SK-N-SH (cell line): Measurements from ENCODE around the gene ELF5. TPM values are rescaled to one million over a fixed set of nuclear protein-coding genes. Genes with fewer than 3 reads are reported as not detected.

ENCODE experiments used
- CTCF ChIA-PET: fragments of 300-600, 350-600 bp; formaldehyde crosslinking; extraction: SDS; loops from one replicate; lab custom pipeline; 2021; lab: Yijun Ruan, JAX
- POLR2A ChIA-PET: fragments of 350-600 bp; sonication (Branson Sonifier 250); formaldehyde crosslinking; extraction: SDS; loops from one replicate; lab custom pipeline; 2020; ENCODE audit warnings: antibody characterized with exemption, inconsistent platforms; lab: Yijun Ruan, JAX
- DNase-seq: peaks from one replicate; pipeline ENCODE4 v3.0.0; 2012
- H2AFZ ChIP-seq: fragments of 200-600 bp; sonication (generic); 2 replicates; pipeline ENCODE4 v1.8.1; 2016; ENCODE audit warnings: antibody characterized with exemption, mild to moderate bottlenecking, low read depth
- H3F3A ChIP-seq: fragments of 200-600 bp; sonication (generic); replicated peaks from 2 replicates; pipeline ENCODE3; 2016; ENCODE audit warnings: antibody characterized with exemption, mild to moderate bottlenecking; ENCODE audit not compliant: insufficient read depth
- H3K27ac ChIP-seq, 2 experiments: fragments of 200-500 bp in 1 of 2; fragments of 200-600 bp in 1 of 2; sonication (Bioruptor generic) in 1 of 2; sonication (generic), shearing (Covaris generic) in 1 of 2; 2 replicates each; pipeline versions ENCODE4 v1.5.1 to v1.6.1; 2014 to 2016; ENCODE audit warnings: low read depth in 2 of 2, inconsistent platforms in 1 of 2, low read length in 1 of 2, mild to moderate bottlenecking in 1 of 2, mixed read lengths in 1 of 2
- H3K27me3 ChIP-seq: fragments of 200-600 bp; sonication (generic), shearing (Covaris generic); 2 replicates; pipeline ENCODE4 v1.6.1; 2016; ENCODE audit warnings: mixed run types; ENCODE audit not compliant: insufficient read depth
- H3K36me3 ChIP-seq, 2 experiments: fragments of 200-500 bp in 1 of 2; fragments of 200-600 bp in 1 of 2; sonication (Bioruptor generic) in 1 of 2; sonication (generic) in 1 of 2; replicated peaks in 1 of 2; 2 replicates each; pipeline versions ENCODE3 to v1.5.1; 2014 to 2016; ENCODE audit warnings: low read length in 1 of 2, mild to moderate bottlenecking in 1 of 2; ENCODE audit not compliant: insufficient read depth in 2 of 2, control insufficient read depth in 1 of 2
- H3K4me1 ChIP-seq, 2 experiments: fragments of 200-500 bp in 1 of 2; fragments of 200-600 bp in 1 of 2; sonication (Bioruptor generic) in 1 of 2; sonication (generic), shearing (Covaris generic) in 1 of 2; 2 replicates each; pipeline versions ENCODE4 v1.5.1 to v1.6.1; 2014 to 2016; ENCODE audit warnings: low read depth in 1 of 2, low read length in 1 of 2, mixed run types in 1 of 2; ENCODE audit not compliant: insufficient read depth in 2 of 2, control insufficient read depth in 1 of 2
- H3K4me2 ChIP-seq: fragments of 200-600 bp; sonication (generic), shearing (Covaris generic); 2 replicates; pipeline ENCODE4 v1.6.1; 2017; ENCODE audit warnings: mixed run types
- H3K4me3 ChIP-seq, 2 experiments: fragments of 200-500 bp in 1 of 2; fragments of 200-600 bp in 1 of 2; sonication (Bioruptor generic) in 1 of 2; sonication (generic), shearing (Covaris generic) in 1 of 2; 2 replicates each; pipeline versions ENCODE4 v1.5.1 to v1.8.1; 2014 to 2016; ENCODE audit warnings: low read depth in 2 of 2, inconsistent platforms in 1 of 2, low read length in 1 of 2, mild to moderate bottlenecking in 1 of 2, mixed read lengths in 1 of 2, moderate library complexity in 1 of 2
- H3K79me2 ChIP-seq: fragments of 200-600 bp; sonication (generic); 2 replicates; pipeline ENCODE4 v1.8.1; 2017; ENCODE audit warnings: mild to moderate bottlenecking; ENCODE audit not compliant: insufficient read depth
- H3K9ac ChIP-seq: fragments of 200-600 bp; sonication (generic); 2 replicates; pipeline ENCODE4 v1.6.1; 2017; ENCODE audit warnings: mixed run types
- H3K9me2 ChIP-seq: fragments of 200-600 bp; sonication (generic); 2 replicates; pipeline ENCODE4 v1.6.1; 2017; ENCODE audit warnings: mixed run types
- H3K9me3 ChIP-seq: fragments of 200-600 bp; sonication (generic); 2 replicates; pipeline ENCODE4 v1.6.1; 2017; ENCODE audit warnings: mixed run types, mild to moderate bottlenecking, moderate library complexity
- H4K20me1 ChIP-seq: fragments of 200-600 bp; sonication (generic); 2 replicates; pipeline ENCODE4 v1.6.1; 2017; ENCODE audit warnings: mild to moderate bottlenecking, mixed run types; ENCODE audit not compliant: insufficient read depth
- CHD2 ChIP-seq: fragments of 150-350 bp; IDR thresholded peaks from 2 replicates; pipeline ENCODE4 v1.6.1; 2018; ENCODE audit warnings: low read length; ENCODE audit not compliant: partially characterized antibody
- ELF1 ChIP-seq: IDR thresholded peaks from 2 replicates; pipeline ENCODE4 v1.4.0; 2012
- EP300 ChIP-seq, 2 experiments: IDR thresholded peaks; 2 replicates each; pipeline versions ENCODE4 v1.4.0 to v1.6.1; 2012; ENCODE audit warnings: borderline replicate concordance in 1 of 2, low read depth in 1 of 2, low read length in 1 of 2
- FOSL2 ChIP-seq: IDR thresholded peaks from 2 replicates; pipeline ENCODE4 v1.4.0; 2012; ENCODE audit warnings: low read depth, mild to moderate bottlenecking, moderate library complexity, borderline replicate concordance
- FOXJ3 ChIP-seq: sonication (generic); formaldehyde crosslinking; IDR thresholded peaks from 2 replicates; pipeline ENCODE4 v1.5.1; 2020; ENCODE audit warnings: mild to moderate bottlenecking, missing genetic modification reagents
- FOXM1 ChIP-seq: IDR thresholded peaks from 2 replicates; pipeline ENCODE4 v1.4.0; 2012; ENCODE audit warnings: low read depth, mild to moderate bottlenecking
- JUND ChIP-seq: IDR thresholded peaks from 2 replicates; pipeline ENCODE4 v1.4.0; 2012
- NRF1 ChIP-seq: IDR thresholded peaks from 2 replicates; pipeline ENCODE4 v1.6.1; 2012; ENCODE audit warnings: low read depth, mild to moderate bottlenecking, low read length
- RCOR1 ChIP-seq: fragments of 150-350 bp; IDR thresholded peaks from 2 replicates; pipeline ENCODE4 v1.6.1; 2017; ENCODE audit warnings: antibody characterized with exemption, low read length
- SIN3A ChIP-seq: IDR thresholded peaks from 2 replicates; pipeline ENCODE4 v1.6.1; 2012; ENCODE audit warnings: low read depth, mild to moderate bottlenecking, low read length, moderate library complexity, borderline replicate concordance
- SMC3 ChIP-seq: IDR thresholded peaks from 2 replicates; pipeline ENCODE4 v1.6.1; 2012; ENCODE audit warnings: low read depth, low read length, improper control_type of control experiment
- TCF12 ChIP-seq: IDR thresholded peaks from 2 replicates; pipeline ENCODE4 v1.4.0; 2012
- YY1 ChIP-seq: IDR thresholded peaks from 2 replicates; pipeline ENCODE4 v1.4.0; 2012; ENCODE audit warnings: low read depth, mild to moderate bottlenecking
- WGBS: methylation state at CpG from one replicate; pipeline ENCODE4 v1.1.6; 2017; ENCODE audit warnings: low lambda C conversion rate; 5-methylcytosine and 5-hydroxymethylcytosine counted together
- polyA plus RNA-seq, 3 experiments: library from polyadenylated mRNA; depleted of rRNA; stranded (reverse); fragments of >200 nt; gene quantifications; 2 replicates each; pipeline ENCODE4 v1.2.3, GENCODE V29; 2012
- TF ChIP-seq, protein P1 (sequence below): IDR thresholded peaks from 2 replicates; pipeline ENCODE4 v1.6.1; 2012; ENCODE audit warnings: mild to moderate bottlenecking, low read depth, low read length, moderate library complexity
- TF ChIP-seq, protein P2 (sequence below): IDR thresholded peaks from 2 replicates; pipeline ENCODE4 v1.4.0; 2012; ENCODE audit warnings: low read depth
- TF ChIP-seq, protein P3 (sequence below): fragments of 150-350 bp; IDR thresholded peaks from 2 replicates; pipeline ENCODE4 v1.6.1; 2017; ENCODE audit warnings: antibody characterized with exemption, low read length, low read depth, borderline replicate concordance

Gene ELF5
- polyA plus RNA-seq, 1 of the 3 experiments (the other 2 are of a cell fraction): not detected

DNA sequence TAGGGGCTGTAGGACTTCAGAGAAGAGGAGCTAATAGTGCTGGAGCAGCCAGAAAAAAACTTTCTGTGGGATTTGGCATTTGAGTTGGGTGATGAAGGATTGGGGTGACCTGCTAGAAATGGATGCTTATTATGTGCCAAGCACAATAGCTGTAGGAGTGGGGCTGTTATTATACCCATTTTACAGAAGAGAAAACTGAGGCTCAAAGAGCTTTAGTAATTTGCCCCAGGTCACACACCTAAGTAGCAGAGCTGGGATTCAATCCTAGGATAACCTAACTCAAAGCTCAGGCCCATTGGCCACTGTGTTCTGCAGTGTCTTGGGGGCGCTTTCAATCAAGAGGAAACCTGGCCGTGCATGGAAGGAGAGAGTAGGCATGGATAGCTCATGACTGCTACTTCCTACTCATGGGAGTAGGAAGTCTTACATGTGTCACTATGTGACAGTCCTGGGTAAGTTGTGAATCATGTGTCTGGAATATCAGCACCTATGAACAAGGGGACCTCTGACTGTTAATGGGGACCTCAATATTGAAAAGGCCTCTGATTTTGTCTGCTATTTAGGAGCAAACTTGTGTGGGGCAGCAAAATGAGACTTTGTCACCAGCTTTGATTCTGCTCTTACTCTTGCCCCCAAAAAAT lies 6.1 kb upstream of the ELF5 start:
- H3K27ac ChIP-seq: no peak overlapping the region
- H3K79me2 ChIP-seq: no peaks in the 10 kb centered on the region
- H3K9ac ChIP-seq: no peak overlapping the region
- no peaks in the 10 kb centered on the region for H3K9me3 ChIP-seq
- TF ChIP-seq, protein P1, sequence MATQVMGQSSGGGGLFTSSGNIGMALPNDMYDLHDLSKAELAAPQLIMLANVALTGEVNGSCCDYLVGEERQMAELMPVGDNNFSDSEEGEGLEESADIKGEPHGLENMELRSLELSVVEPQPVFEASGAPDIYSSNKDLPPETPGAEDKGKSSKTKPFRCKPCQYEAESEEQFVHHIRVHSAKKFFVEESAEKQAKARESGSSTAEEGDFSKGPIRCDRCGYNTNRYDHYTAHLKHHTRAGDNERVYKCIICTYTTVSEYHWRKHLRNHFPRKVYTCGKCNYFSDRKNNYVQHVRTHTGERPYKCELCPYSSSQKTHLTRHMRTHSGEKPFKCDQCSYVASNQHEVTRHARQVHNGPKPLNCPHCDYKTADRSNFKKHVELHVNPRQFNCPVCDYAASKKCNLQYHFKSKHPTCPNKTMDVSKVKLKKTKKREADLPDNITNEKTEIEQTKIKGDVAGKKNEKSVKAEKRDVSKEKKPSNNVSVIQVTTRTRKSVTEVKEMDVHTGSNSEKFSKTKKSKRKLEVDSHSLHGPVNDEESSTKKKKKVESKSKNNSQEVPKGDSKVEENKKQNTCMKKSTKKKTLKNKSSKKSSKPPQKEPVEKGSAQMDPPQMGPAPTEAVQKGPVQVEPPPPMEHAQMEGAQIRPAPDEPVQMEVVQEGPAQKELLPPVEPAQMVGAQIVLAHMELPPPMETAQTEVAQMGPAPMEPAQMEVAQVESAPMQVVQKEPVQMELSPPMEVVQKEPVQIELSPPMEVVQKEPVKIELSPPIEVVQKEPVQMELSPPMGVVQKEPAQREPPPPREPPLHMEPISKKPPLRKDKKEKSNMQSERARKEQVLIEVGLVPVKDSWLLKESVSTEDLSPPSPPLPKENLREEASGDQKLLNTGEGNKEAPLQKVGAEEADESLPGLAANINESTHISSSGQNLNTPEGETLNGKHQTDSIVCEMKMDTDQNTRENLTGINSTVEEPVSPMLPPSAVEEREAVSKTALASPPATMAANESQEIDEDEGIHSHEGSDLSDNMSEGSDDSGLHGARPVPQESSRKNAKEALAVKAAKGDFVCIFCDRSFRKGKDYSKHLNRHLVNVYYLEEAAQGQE: no peak
- TF ChIP-seq JUND (no peak), ELF1 (no peak), FOXJ3 (CRISPR knock-in tag) (no peak), YY1 (no peak), RCOR1 (no peak), EP300 (IDR thresholded peaks at IDR 0.05; ENCODE audit: borderline replicate concordance in 1 of 2, low read depth in 1 of 2, low read length in 1 of 2) (no peak), SIN3A (no peak), NRF1 (no peak), CHD2 (no peak), SMC3 (no peak), TCF12 (no peak), FOSL2 (no peak), FOXM1 (no peak)
- TF ChIP-seq, protein P2, sequence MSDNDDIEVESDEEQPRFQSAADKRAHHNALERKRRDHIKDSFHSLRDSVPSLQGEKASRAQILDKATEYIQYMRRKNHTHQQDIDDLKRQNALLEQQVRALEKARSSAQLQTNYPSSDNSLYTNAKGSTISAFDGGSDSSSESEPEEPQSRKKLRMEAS: no peak
- TF ChIP-seq, protein P3, sequence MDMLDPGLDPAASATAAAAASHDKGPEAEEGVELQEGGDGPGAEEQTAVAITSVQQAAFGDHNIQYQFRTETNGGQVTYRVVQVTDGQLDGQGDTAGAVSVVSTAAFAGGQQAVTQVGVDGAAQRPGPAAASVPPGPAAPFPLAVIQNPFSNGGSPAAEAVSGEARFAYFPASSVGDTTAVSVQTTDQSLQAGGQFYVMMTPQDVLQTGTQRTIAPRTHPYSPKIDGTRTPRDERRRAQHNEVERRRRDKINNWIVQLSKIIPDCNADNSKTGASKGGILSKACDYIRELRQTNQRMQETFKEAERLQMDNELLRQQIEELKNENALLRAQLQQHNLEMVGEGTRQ: no peak
- H3K36me3 ChIP-seq: no peaks in the 10 kb centered on the region
- H4K20me1 ChIP-seq: no peaks in the 10 kb centered on the region
- H3K9me2 ChIP-seq: no peaks in the 10 kb centered on the region
- no peaks in the 10 kb centered on the region for H3F3A ChIP-seq
- no peak for DNase-seq
- H3K4me3 ChIP-seq: no peak overlapping the region
- 70% methylated on average over 2 of the region's 2 CpGs for WGBS
- CTCF ChIA-PET: interaction anchor here (0.8 to 1.2 kb wide), 3 partner anchors 28 to 790 kb away, joined by 3 read pairs; no protein-coding TSS in a partner anchor
- no peak overlapping the region for H3K4me2 ChIP-seq
- H3K4me1 ChIP-seq: peaks cover 0 to 9% of the 10 kb centered on the region in 2 experiments; a peak in 2 of 4 replicates
- POLR2A ChIA-PET: no interaction called here
- no peak overlapping the region for H2AFZ ChIP-seq
- H3K27me3 ChIP-seq: peaks cover 6% of the 10 kb centered on the region; the same call in 1 of the 2 replicates
